Panc1 (cell line): ENCODE data around the gene LRMDA. TPM values are rescaled to one million over a fixed set of nuclear protein-coding genes. Genes with fewer than 3 reads are reported as not detected.

ENCODE experiments used
- ATAC-seq: fragments of 200-7000 bp; cut with Tn5 transposase; 2 replicates; pipeline ENCODE4 v1.9.1; 2020; ENCODE audit warnings: mild to moderate bottlenecking, moderate library complexity
- BruUV-seq: library from RNA; stranded (reverse); fragments of 400-500 nt; replicated peaks from 2 replicates; lab custom pipeline; 2021; lab: Mats Ljungman, UMichigan
- CTCF ChIA-PET: fragments of 300-600 bp; sonication (Branson Sonifier 250); formaldehyde crosslinking; loops from one replicate; lab custom pipeline; 2022; ENCODE audit warnings: antibody characterized with exemption; lab: Charles Lee
- POLR2A ChIA-PET: fragments of 300-600 bp; sonication (Branson Sonifier 250); formaldehyde crosslinking; loops from one replicate; lab custom pipeline; 2022; ENCODE audit warnings: antibody characterized with exemption; lab: Charles Lee
- DNase-seq: peaks from one replicate; pipeline ENCODE4 v3.0.0-alpha.2; 2010; ENCODE audit warnings: low read depth, low spot score
- H3K27ac ChIP-seq: 2 replicates; pipeline ENCODE4 v1.5.1; 2011; ENCODE audit warnings: mild to moderate bottlenecking, low read length, inconsistent platforms
- H3K27me3 ChIP-seq: fragments of 200-500 bp; sonication (Bioruptor generic); 2 replicates; pipeline ENCODE4 v1.6.0; 2014; ENCODE audit warnings: low read length, inconsistent platforms; ENCODE audit not compliant: control insufficient read depth, insufficient read depth
- H3K36me3 ChIP-seq: fragments of 200-500 bp; sonication (Bioruptor generic); 2 replicates; pipeline ENCODE4 v1.5.1; 2014; ENCODE audit warnings: inconsistent platforms, mild to moderate bottlenecking, low read length, moderate library complexity; ENCODE audit not compliant: control insufficient read depth, insufficient read depth
- H3K4me1 ChIP-seq: 2 replicates; pipeline ENCODE4 v1.5.1; 2011; ENCODE audit warnings: inconsistent platforms, mild to moderate bottlenecking, low read length, moderate library complexity; ENCODE audit not compliant: control insufficient read depth, insufficient read depth
- H3K4me3 ChIP-seq, 2 experiments: 2 replicates each; pipeline ENCODE4 v1.5.1; 2011 to 2012; ENCODE audit warnings: low read depth in 2 of 2, low read length in 2 of 2, mild to moderate bottlenecking in 2 of 2, inconsistent platforms in 1 of 2, moderate library complexity in 1 of 2
- H3K9me3 ChIP-seq: fragments of 200-500 bp; sonication (Bioruptor generic); 2 replicates; pipeline ENCODE4 v1.5.1; 2014; ENCODE audit warnings: low read depth, mild to moderate bottlenecking, inconsistent platforms, low read length, moderate library complexity; ENCODE audit not compliant: control insufficient read depth, insufficient read depth
- CTCF ChIP-seq: fragments of 450-650 bp; IDR thresholded peaks from 2 replicates; pipeline ENCODE4 v1.5.1; 2017; ENCODE audit warnings: mild to moderate bottlenecking
- POLR2AphosphoS5 ChIP-seq: IDR thresholded peaks from 2 replicates; pipeline ENCODE4 v1.6.1; 2012; ENCODE audit warnings: mild to moderate bottlenecking, low read depth, low read length, moderate library complexity
- REST ChIP-seq, 2 experiments: IDR thresholded peaks; 2 replicates each; pipeline ENCODE4 v1.6.1; 2011 to 2012; ENCODE audit warnings: low read depth in 2 of 2, control low read depth in 1 of 2, low read length in 1 of 2, mild to moderate bottlenecking in 1 of 2, moderate library complexity in 1 of 2; ENCODE audit not compliant: insufficient read depth in 1 of 2
- SIN3A ChIP-seq: IDR thresholded peaks from 2 replicates; pipeline ENCODE4 v1.6.1; 2012; ENCODE audit warnings: low read depth, mild to moderate bottlenecking, low read length, moderate library complexity, borderline replicate concordance; ENCODE audit not compliant: insufficient read depth
- TCF7L2 ChIP-seq: IDR thresholded peaks from 2 replicates; pipeline ENCODE4 v1.6.1; 2011; ENCODE audit warnings: mild to moderate bottlenecking, low read depth, low read length, inconsistent platforms
- in situ Hi-C: cut with HindIII; loops from 2 replicates; pipeline ENCODE4 v1.10.0; 2016; ENCODE audit warnings: low sequenced_read_pairs, low pct_unique_long_range_greater_than_20kb
- intact Hi-C: fragments of 100-400 bp; cut with micrococcal nuclease; formaldehyde crosslinking; loops from one replicate; pipeline ENCODE4 v1.10.0; 2022; ENCODE audit not compliant: unreplicated experiment
- total RNA-seq: library from RNA; stranded (reverse); gene quantifications from one replicate; pipeline ENCODE4 v1.2.1, GENCODE V29; 2021; ENCODE audit not compliant: unreplicated experiment

Gene LRMDA
- total RNA-seq, 1 experiment from 2014 or later: 1.2 TPM

- in situ Hi-C loops (no loop called here), intact Hi-C loops (no loop called here)
- Histone ChIP-seq H3K36me3 (no peaks in the 10 kb centered on the region), H3K27ac (no peak overlapping the region), H3K4me1 (no peaks in the 10 kb centered on the region), H3K27me3 (no peaks in the 10 kb centered on the region), H3K9me3 (no peaks in the 10 kb centered on the region), H3K4me3 (no peak overlapping the region)
- ChIA-PET POLR2A (no interaction called here), CTCF (no interaction called here)
- no peak for DNase-seq
- no peak for ATAC-seq
- no TSS peak for BruUV-seq
- no peak for TF ChIP-seq REST (IDR thresholded peaks at IDR 0.05; ENCODE audit: insufficient read depth in 1 of 2, low read depth in 2 of 2, low read length in 1 of 2)
- TF ChIP-seq SIN3A: no peak
- no peak for TF ChIP-seq CTCF
- no peak for TF ChIP-seq TCF7L2
- TF ChIP-seq POLR2AphosphoS5: no peak
Observed at GRCh38 chr10:76469675-76470074, 1038.3 kb downstream of the LRMDA start.

- in situ Hi-C loops: no loop called here
- no peaks in the 10 kb centered on the region for H3K9me3 ChIP-seq
- ATAC-seq: no peak
Observed at GRCh38 chr10:76479103-76479790, 1047.8 kb downstream of the LRMDA start.

More at GRCh38 chr10:76479103-76479790, 1047.8 kb downstream of the LRMDA start:
- Histone ChIP-seq H3K4me3 (no peak overlapping the region), H3K4me1 (no peaks in the 10 kb centered on the region), H3K36me3 (no peaks in the 10 kb centered on the region), H3K27me3 (no peaks in the 10 kb centered on the region), H3K27ac (no peak overlapping the region)
- TF ChIP-seq SIN3A (no peak), REST (IDR thresholded peaks at IDR 0.05; ENCODE audit: insufficient read depth in 1 of 2, low read depth in 2 of 2, low read length in 1 of 2) (no peak), TCF7L2 (no peak), CTCF (no peak), POLR2AphosphoS5 (no peak)
- CTCF ChIA-PET: no interaction called here
- BruUV-seq: no TSS peak
- intact Hi-C loops: no loop called here
- no peak for DNase-seq
- POLR2A ChIA-PET: no interaction called here
